Measurements from ENCODE around the gene HEATR1.

- TF ChIP-seq, protein P1, sequence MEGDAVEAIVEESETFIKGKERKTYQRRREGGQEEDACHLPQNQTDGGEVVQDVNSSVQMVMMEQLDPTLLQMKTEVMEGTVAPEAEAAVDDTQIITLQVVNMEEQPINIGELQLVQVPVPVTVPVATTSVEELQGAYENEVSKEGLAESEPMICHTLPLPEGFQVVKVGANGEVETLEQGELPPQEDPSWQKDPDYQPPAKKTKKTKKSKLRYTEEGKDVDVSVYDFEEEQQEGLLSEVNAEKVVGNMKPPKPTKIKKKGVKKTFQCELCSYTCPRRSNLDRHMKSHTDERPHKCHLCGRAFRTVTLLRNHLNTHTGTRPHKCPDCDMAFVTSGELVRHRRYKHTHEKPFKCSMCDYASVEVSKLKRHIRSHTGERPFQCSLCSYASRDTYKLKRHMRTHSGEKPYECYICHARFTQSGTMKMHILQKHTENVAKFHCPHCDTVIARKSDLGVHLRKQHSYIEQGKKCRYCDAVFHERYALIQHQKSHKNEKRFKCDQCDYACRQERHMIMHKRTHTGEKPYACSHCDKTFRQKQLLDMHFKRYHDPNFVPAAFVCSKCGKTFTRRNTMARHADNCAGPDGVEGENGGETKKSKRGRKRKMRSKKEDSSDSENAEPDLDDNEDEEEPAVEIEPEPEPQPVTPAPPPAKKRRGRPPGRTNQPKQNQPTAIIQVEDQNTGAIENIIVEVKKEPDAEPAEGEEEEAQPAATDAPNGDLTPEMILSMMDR (conservative IDR thresholded peaks at IDR 0.05 in 1 of 2, IDR thresholded peaks at IDR 0.05 in 1 of 2; ENCODE audit: extremely low read depth in 1 of 2, insufficient read depth in 1 of 2, low read depth in 1 of 2, low read length in 2 of 2): no peak
- TF ChIP-seq EZH2 (IDR thresholded peaks at IDR 0.05; ENCODE audit: borderline replicate concordance, low read length): no peak
These were observed at the start of gene HEATR1 for GRCh38 chr1:236603991-236604904.
